Myocyte (in vitro differentiated cells): ENCODE measurements around the gene CDYL2. TPM values are rescaled to one million over a fixed set of nuclear protein-coding genes. Genes with fewer than 3 reads are reported as not detected.
"Not testable (repeated sequence)": the region's sequence is repeated elsewhere in the genome, so short reads cannot be mapped to it uniquely, and the experiment has no call there.

Source experiments
- DNase-seq: peaks from one replicate; pipeline ENCODE4 v3.0.0-alpha.2; 2012; ENCODE audit warnings: low read depth
- total RNA-seq: library from RNA; depleted of rRNA; stranded (reverse); fragments of >200 nt; gene quantifications from 2 replicates; pipeline ENCODE4 v1.2.3, GENCODE V29; 2014

CDYL2 gene
- total RNA-seq, 1 donor from 2014 or later, result 0.37 TPM

DNA sequence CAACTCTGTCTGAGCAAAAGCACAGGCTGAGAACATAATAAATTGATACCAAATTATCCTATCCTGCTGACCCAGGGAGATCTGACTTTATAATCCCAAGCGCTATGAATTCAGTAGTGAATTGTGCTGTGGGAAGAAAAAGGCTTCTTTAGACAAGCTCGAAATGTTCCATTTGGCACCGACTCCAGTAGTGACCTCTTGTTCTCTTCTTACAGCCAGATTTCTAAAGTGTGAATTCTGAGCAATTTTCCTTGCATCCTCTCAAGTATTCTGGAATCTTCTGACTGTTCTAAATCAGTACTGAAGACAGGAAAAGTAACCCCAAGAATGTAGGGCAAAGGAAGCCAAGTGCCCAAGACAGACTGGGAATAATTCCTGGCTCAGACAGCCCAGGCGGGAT is 58.2 kb downstream of the CDYL2 start:
- no peak for DNase-seq

DNA sequence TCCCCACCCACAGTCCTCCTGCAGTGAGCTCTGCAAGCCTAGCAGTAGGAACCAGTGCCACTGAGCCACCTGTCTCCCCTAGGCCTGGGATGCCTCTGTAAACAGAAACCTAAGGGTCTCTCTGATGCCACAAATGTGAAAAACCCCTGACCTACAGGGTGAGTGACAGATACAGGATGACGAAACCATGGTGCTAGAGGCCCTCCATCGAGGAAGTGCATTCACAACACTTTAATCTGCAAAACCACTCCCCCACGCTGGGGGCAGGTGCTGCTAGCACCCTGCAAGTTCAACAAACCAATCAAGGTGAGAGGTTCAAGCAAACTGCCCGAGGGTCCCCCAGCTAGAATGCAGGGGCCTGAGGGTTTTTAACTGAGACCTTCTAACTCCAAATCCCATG is 59.5 kb downstream of the CDYL2 start:
- DNase-seq, result no peak

DNA sequence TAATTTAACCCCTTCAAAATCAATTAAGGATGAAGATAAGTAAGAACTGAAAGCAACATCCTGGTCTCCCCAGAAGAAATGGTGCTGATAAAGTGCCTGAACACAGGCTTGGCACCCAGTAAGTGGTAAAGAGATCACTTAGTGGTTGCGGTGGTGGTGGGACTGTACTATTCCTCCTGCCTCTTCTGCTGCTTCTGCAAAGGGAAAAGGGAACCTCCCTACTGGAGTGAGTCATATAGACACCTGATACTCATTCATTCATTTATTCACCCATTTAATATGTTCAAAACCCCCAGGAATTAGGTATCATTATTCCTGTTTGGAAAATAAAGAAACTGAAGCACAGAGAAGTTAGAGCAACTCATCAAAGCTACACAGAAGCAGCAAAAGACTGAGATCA is 60.6 kb downstream of the CDYL2 start:
- no peak for DNase-seq

GRCh38 chr16:80743273-80743672 is 61.1 kb downstream of the CDYL2 start:
- DNase-seq, result no peak

DNA sequence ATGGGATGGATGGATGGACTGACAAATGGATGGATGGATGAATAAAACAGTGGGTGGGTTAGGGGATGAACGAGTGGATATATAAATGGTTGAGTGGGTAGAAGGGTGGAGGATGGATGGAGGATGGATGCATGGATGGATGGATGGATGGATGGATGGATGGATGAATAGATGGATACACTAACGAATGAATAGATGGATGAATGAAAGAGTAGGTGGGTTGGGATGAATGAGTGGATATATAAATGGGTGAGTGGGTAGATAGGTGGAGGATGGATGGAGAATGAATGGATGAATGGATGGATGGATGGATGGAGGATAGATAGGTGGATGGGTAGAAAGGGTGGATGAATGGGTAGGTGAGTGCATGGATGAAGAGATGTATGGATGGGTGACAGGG is 62.1 kb downstream of the CDYL2 start:
- DNase-seq, result no peak

GRCh38 chr16:80741724-80742123 is 62.7 kb downstream of the CDYL2 start:
- DNase-seq, result no peak

GRCh38 chr16:80739523-80739922 is 64.9 kb downstream of the CDYL2 start:
- no peak for DNase-seq

DNA sequence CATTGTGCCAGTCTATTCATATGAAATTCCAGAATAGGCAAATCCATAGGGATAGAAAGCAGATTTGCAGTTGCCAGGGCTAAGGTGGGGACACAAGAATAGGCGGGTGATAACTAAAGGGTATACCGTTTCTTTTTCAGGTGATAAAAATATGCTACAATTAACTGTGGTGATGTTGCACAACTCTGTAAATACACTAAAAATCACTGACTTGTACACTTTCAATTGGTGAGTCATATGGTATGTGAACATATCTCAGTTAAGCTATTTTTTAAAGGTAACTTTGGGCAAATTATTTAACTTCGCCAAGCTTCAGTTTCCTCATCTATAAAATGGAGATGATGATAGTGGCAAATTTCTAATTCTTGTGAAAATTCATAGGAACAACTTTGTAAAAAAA is 65.9 kb downstream of the CDYL2 start:
- no peak for DNase-seq

- no peak for DNase-seq
Observed at GRCh38 chr16:80735846-80736245, 68.6 kb downstream of the CDYL2 start.

DNA sequence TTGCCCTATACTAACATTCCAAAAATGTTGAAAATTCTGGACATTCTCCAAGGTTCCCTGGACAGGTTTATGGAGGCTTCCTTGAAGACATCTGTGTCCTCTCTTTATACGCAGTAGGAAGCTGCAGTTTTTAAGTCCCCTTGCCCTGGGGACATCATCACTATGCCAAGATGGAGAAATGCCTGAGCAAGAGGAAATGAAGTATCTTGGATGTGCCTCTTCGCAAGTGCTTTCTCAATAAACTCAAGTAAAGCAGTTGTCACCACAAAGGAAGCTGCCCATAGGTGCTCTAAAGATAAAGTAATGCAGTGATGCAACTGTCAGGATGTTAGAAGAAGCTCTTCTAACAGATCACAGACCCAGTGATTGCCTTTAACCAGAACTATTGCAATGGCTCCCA is 71.0 kb downstream of the CDYL2 start:
- no peak for DNase-seq

GRCh38 chr16:80731915-80732314 is 72.5 kb downstream of the CDYL2 start:
- DNase-seq, result no peak

- DNase-seq, result not testable (repeated sequence)
Observed at GRCh38 chr16:80727066-80727763, 77.2 kb downstream of the CDYL2 start.

- DNase-seq, result no peak
Observed at GRCh38 chr16:80725566-80726162, 78.7 kb downstream of the CDYL2 start.

DNA sequence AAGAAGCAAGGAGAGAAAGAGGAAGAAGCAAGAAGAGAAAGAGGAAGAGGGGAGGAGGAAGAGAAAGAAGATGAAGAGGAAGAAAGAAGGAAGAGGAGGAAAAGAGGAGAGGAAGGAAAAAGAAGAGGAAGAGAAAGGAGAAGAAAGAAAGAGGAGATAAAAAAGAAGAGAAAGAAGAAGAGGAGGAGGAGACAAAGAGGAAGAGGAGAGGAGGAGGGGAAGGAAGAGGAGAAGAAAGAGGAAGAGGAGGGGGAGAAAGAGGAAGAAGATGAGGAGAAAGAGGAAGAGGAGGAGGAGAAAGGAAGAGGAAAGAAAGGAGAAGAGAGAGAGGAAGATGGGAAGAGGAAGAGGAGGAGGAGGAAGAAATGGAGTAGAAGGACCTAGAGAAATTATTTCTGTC is 80.4 kb downstream of the CDYL2 start:
- no peak for DNase-seq

DNA sequence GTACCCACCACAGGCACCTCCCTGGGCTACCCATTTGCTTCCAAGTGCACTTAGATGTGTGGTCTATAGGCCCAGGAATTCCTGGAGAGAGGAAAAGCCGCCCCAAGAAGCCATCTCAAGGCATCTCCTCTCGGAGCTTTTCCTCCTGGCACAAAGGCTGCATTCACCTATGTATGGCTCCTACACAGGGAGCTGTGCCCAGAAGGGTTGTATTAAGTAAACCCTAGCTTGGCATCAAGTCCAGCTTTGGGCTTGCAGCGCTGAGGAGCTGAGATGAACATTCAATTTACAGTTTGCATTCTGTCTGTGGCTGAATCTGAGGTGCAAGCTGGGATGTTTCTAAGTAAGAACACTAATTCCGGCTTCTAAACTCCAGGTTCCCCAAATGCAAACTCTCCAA is 81.3 kb downstream of the CDYL2 start:
- no peak for DNase-seq

DNA sequence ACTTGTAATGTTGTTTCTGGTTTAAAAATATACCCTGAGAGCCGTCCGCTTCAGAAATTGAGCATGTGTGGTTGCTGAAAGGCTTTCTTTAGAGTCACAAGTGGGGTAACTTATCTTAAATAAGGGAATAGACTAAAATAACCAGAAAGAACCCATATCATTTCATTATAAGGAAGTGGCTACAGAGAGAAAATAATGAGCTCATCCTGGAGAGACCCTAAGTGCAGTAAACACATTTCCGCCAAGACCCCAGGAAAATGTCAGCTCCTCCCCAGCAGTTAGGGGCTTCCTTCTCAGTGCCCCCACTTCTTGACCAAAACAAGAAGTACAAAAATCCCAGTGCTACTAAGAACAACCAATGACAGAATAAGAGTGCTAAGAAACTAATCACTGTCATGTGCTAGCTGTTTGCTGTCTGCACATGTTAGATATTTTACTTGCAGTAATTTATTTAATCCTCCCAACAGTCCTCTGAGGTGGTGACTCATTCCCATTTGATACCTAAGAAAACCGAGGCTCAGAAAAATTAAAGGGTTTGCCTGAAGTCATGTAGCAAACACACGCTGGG is 83.5 kb downstream of the CDYL2 start:
- DNase-seq, result no peak

DNA sequence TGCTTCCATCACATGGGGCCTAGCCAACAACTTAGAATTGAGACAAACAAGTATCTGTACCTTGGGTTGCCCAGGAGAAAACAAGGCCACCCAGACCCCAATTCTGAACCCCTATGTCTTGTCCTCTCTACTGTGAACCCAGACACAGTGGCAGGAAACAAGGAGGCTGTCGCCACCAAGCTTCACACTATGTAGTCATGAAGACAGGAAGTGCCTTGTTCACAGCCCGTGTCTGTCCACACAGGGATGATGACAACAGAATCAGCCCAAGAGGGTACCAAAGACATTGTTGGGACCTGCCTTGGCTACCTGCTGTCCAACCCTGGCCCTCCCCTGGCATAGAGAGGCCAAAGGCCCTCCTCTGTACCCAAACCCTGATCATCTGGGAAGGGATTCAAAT is 84.8 kb downstream of the CDYL2 start:
- no peak for DNase-seq

DNA sequence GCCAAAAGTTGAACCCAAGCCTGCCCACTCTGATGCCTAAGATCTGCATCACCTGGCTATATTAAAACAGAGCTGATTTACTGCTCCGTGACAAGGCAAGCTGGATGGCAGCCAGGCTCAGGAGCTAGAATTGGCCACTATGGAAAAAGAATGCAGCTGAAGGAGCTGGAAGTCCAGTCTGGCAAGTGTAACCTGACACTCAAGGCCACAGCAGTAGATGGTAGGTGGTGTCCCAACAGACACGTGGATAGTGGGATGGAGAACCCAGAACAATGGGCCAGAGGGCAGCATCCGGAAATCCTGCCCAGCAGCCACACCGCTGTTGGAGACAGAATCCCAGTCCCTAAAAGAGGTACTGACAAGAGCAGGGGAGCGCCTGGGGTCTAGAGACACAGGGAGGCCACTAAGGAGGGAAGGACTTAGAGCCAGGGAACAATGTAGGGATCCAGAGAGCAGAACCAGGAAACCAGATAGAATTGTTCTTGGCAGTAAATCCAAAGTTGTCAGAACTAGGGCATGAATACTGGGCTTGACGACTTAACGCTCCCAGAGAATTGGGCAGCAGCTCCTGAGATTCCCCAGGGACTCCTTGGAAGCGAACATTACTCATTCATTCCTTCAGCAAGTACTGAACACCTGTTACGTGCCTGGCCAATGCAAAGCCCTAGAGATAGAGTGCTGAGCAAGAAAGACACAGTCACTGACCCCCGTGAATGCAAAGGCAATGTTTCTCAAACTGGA is 85.7 kb downstream of the CDYL2 start:
- no peak for DNase-seq

DNA sequence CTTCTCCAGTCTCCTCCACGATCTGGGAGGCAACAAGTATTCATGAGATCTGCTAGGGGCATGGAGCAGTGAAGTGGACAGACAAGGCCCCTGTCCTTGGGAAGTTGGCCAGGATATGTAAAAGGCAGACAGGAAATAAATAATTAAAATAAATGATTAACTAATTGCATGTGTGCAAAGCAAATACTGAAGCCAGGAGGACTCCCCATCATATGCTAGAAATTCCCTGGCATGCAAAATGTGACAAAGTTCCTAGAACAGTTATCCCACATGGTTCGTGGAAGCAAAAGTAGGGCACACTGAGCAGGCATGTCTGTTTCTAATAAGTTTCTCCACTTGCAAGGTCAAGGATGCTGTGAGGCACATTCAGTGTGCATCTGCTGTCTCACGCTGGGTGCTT is 86.8 kb downstream of the CDYL2 start:
- no peak for DNase-seq

GRCh38 chr16:80716564-80717139 is 87.7 kb downstream of the CDYL2 start:
- DNase-seq, result no peak

DNA sequence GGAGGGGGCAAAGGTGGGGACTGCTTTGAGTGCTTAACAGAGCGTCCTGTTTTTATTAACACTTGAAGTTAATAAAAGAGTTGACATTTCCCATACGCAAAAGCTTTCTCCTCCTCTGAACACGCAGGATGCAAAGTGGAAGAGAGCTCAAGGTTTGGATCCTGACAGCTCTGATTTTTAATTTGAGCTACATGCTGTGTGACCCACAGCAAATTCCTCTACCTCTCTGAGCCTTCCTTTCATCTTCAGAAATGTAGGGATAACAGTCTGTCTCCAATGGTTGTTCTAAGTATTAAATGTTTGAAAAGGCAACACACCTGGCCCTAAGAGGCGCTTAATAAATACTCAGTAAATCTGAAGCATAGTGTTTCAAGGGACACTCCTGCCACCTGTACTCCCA is 93.0 kb downstream of the CDYL2 start:
- DNase-seq, result no peak

- no peak for DNase-seq
Observed at GRCh38 chr16:80710918-80711317, 93.5 kb downstream of the CDYL2 start.
